H1 (cell line): ENCODE results near the gene GRK7. TPM values are rescaled to one million over a fixed set of nuclear protein-coding genes. Genes with fewer than 3 reads are reported as not detected.

Source experiments
- CTCF ChIA-PET: fragments of 300-600 bp; sonication (Branson Sonifier 250); formaldehyde crosslinking; loops from one replicate; lab custom pipeline; 2021; ENCODE audit not compliant: partially characterized antibody; lab: Charles Lee
- POLR2A ChIA-PET: fragments of 300-600 bp; sonication (Branson Sonifier 250); formaldehyde crosslinking; loops from one replicate; lab custom pipeline; 2021; ENCODE audit warnings: inconsistent platforms; ENCODE audit not compliant: partially characterized antibody; lab: Charles Lee
- DNase-seq, 2 experiments: peaks; one replicate each; pipeline versions ENCODE4 v3.0.0 to v3.0.0-alpha.2; 2010 to 2022; ENCODE audit warnings: low spot score in 2 of 2, low read depth in 1 of 2, mixed read lengths in 1 of 2
- FAIRE-seq: peaks from 2 replicates; lab custom pipeline; 2011; peaks lifted over from hg19 to GRCh38; lab: Jason Lieb, UNC
- H2AFZ ChIP-seq: 2 replicates; pipeline ENCODE4 v1.8.1; 2012; ENCODE audit warnings: low read length, inconsistent platforms
- H2AK5ac ChIP-seq: 2 replicates; pipeline ENCODE4 v1.6.1; 2013; ENCODE audit warnings: low read depth, low read length
- H2BK120ac ChIP-seq: replicated peaks from 2 replicates; pipeline ENCODE3; 2013; ENCODE audit warnings: low read depth, low read length, inconsistent platforms
- H2BK12ac ChIP-seq: 2 replicates; pipeline ENCODE4 v1.6.1; 2013; ENCODE audit warnings: low read depth, low read length
- H2BK15ac ChIP-seq: 2 replicates; pipeline ENCODE4 v1.6.1; 2013; ENCODE audit warnings: low read length
- H2BK20ac ChIP-seq: 2 replicates; pipeline ENCODE4 v1.6.1; 2013; ENCODE audit warnings: low read length
- H2BK5ac ChIP-seq: 2 replicates; pipeline ENCODE4 v1.6.1; 2013; ENCODE audit warnings: low read depth, low read length
- H3K14ac ChIP-seq: 2 replicates; pipeline ENCODE4 v1.6.1; 2013; ENCODE audit warnings: inconsistent platforms; ENCODE audit not compliant: insufficient read length
- H3K18ac ChIP-seq: 2 replicates; pipeline ENCODE4 v1.6.1; 2013; ENCODE audit warnings: low read length; ENCODE audit errors: extremely low read depth
- H3K23ac ChIP-seq: 2 replicates; pipeline ENCODE4 v1.6.1; 2013; ENCODE audit warnings: inconsistent platforms; ENCODE audit not compliant: insufficient read length
- H3K23me2 ChIP-seq: 2 replicates; pipeline ENCODE4 v1.6.1; 2013; ENCODE audit warnings: low read depth, low read length
- H3K27ac ChIP-seq: 2 replicates; pipeline ENCODE4 v1.6.1; 2011; ENCODE audit warnings: low read depth, low read length, inconsistent platforms
- H3K27me3 ChIP-seq, 4 experiments: replicated peaks in 1 of 4; 1 replicate in 1 of 4; 2 replicates in 3 of 4; pipeline versions ENCODE4 v1.6.1 to v1.8.1; 2011 to 2013; ENCODE audit warnings: low read length in 3 of 4, mild to moderate bottlenecking in 3 of 4, inconsistent platforms in 2 of 4, mixed read lengths in 2 of 4, moderate library complexity in 1 of 4; ENCODE audit not compliant: control insufficient read depth in 3 of 4, insufficient read depth in 3 of 4; ENCODE audit errors: extremely low read depth in 1 of 4
- H3K36me3 ChIP-seq, 4 experiments: 2 replicates each; pipeline versions ENCODE4 v1.6.1 to v1.8.1; 2011 to 2013; ENCODE audit warnings: mild to moderate bottlenecking in 4 of 4, low read length in 3 of 4, moderate library complexity in 2 of 4, control low read depth in 1 of 4, inconsistent platforms in 1 of 4; ENCODE audit not compliant: insufficient read depth in 4 of 4, control insufficient read depth in 2 of 4
- H3K4ac ChIP-seq: replicated peaks from 2 replicates; pipeline ENCODE3; 2013; ENCODE audit warnings: low read length, low read depth, mixed read lengths, inconsistent platforms; ENCODE audit not compliant: insufficient read length
- H3K4me1 ChIP-seq, 4 experiments: replicated peaks in 1 of 4; 1 replicate in 1 of 4; 2 replicates in 3 of 4; pipeline versions ENCODE4 v1.6.1 to v1.8.1; 2011 to 2013; ENCODE audit warnings: low read length in 3 of 4, inconsistent platforms in 2 of 4, mixed read lengths in 1 of 4; ENCODE audit not compliant: insufficient read depth in 4 of 4, control insufficient read depth in 3 of 4
- H3K4me2 ChIP-seq, 2 experiments: 2 replicates each; pipeline versions ENCODE4 v1.6.1 to v1.8.1; 2011 to 2013; ENCODE audit warnings: low read depth in 2 of 2, low read length in 2 of 2, control low read depth in 1 of 2, inconsistent platforms in 1 of 2, mild to moderate bottlenecking in 1 of 2; ENCODE audit not compliant: insufficient read depth in 1 of 2
- H3K4me3 ChIP-seq, 4 experiments: fragments of 200-600, 300-600 bp in 1 of 4; sonication (generic), shearing (Covaris generic), sonication (Bioruptor Twin) in 1 of 4; 2 replicates each; pipeline versions ENCODE4 v1.5.1 to v1.8.1; 2011 to 2016; ENCODE audit warnings: low read length in 4 of 4, low read depth in 3 of 4, control low read depth in 2 of 4, inconsistent platforms in 2 of 4, mild to moderate bottlenecking in 2 of 4, mixed read lengths in 1 of 4, moderate library complexity in 1 of 4; ENCODE audit not compliant: insufficient read depth in 2 of 4; ENCODE audit errors: extremely low read depth in 1 of 4
- H3K56ac ChIP-seq: replicated peaks from 2 replicates; pipeline ENCODE3; 2013; ENCODE audit warnings: low read depth, mild to moderate bottlenecking, mixed read lengths, low read length, inconsistent platforms; ENCODE audit not compliant: insufficient read length
- H3K79me1 ChIP-seq: 2 replicates; pipeline ENCODE4 v1.6.1; 2013; ENCODE audit warnings: low read depth, low read length, control low read depth
- H3K79me2 ChIP-seq, 2 experiments: 2 replicates each; pipeline versions ENCODE4 v1.6.1 to v1.8.1; 2012 to 2013; ENCODE audit warnings: low read length in 2 of 2, mild to moderate bottlenecking in 2 of 2, inconsistent platforms in 1 of 2; ENCODE audit not compliant: insufficient read depth in 2 of 2, control insufficient read depth in 1 of 2
- H3K9ac ChIP-seq, 4 experiments: replicated peaks in 1 of 4; 1 replicate in 1 of 4; 2 replicates in 3 of 4; pipeline versions ENCODE4 v1.6.1 to v1.8.1; 2011 to 2013; ENCODE audit warnings: low read depth in 3 of 4, low read length in 3 of 4, control low read depth in 2 of 4, mild to moderate bottlenecking in 2 of 4, moderate library complexity in 2 of 4, inconsistent platforms in 1 of 4; ENCODE audit errors: extremely low read depth in 1 of 4
- H3K9me3 ChIP-seq, 2 experiments: 2 replicates each; pipeline versions ENCODE4 v1.6.1 to v1.8.1; 2012 to 2013; ENCODE audit warnings: mild to moderate bottlenecking in 2 of 2, moderate library complexity in 2 of 2, control low read depth in 1 of 2, inconsistent platforms in 1 of 2, low read depth in 1 of 2, low read length in 1 of 2, mixed read lengths in 1 of 2; ENCODE audit not compliant: insufficient read depth in 2 of 2
- H4K20me1 ChIP-seq, 2 experiments: replicated peaks in 1 of 2; 2 replicates each; pipeline versions ENCODE3 to v1.8.1; 2011 to 2013; ENCODE audit warnings: inconsistent platforms in 2 of 2, low read length in 2 of 2, mild to moderate bottlenecking in 1 of 2; ENCODE audit not compliant: insufficient read depth in 2 of 2, control insufficient read depth in 1 of 2
- H4K5ac ChIP-seq: 2 replicates; pipeline ENCODE4 v1.6.1; 2013; ENCODE audit warnings: low read length, low read depth, mixed read lengths, inconsistent platforms; ENCODE audit not compliant: insufficient read length
- H4K8ac ChIP-seq: 2 replicates; pipeline ENCODE4 v1.8.0; 2013; ENCODE audit warnings: mild to moderate bottlenecking, moderate library complexity, low read length, inconsistent platforms; ENCODE audit not compliant: insufficient read depth; ENCODE audit errors: extremely low read depth
- H4K91ac ChIP-seq: replicated peaks from 2 replicates; pipeline ENCODE3; 2013; ENCODE audit warnings: low read length, mixed read lengths, inconsistent platforms; ENCODE audit not compliant: insufficient read length
- BRCA1 ChIP-seq: IDR thresholded peaks from 2 replicates; pipeline ENCODE4 v1.6.1; 2012; ENCODE audit warnings: low read depth, low read length, improper control_type of control experiment
- KDM1A ChIP-seq: fragments of 200-600, 300-600 bp; sonication (generic); IDR thresholded peaks from 2 replicates; pipeline ENCODE4 v1.7.1; 2016; ENCODE audit warnings: mild to moderate bottlenecking, low read length, borderline replicate concordance
- RBBP5 ChIP-seq: IDR thresholded peaks from 2 replicates; pipeline ENCODE4 v1.7.1; 2012; ENCODE audit warnings: low read depth, mild to moderate bottlenecking, inconsistent platforms, low read length, moderate library complexity, borderline replicate concordance
- SP2 ChIP-seq: IDR thresholded peaks from 2 replicates; pipeline ENCODE4 v1.6.1; 2012; ENCODE audit warnings: mild to moderate bottlenecking, low read length, inconsistent platforms
- WGBS, 2 experiments: shearing (Covaris generic) in 1 of 2; methylation state at CpG; one replicate each; pipeline versions ENCODE4 v1.1.6 to v1.1.7; 2013 to 2015; ENCODE audit warnings: low lambda C conversion rate in 2 of 2, mixed read lengths in 2 of 2, inconsistent platforms in 1 of 2, low coverage in 1 of 2, missing lambda C conversion rate in 1 of 2; ENCODE audit not compliant: insufficient replicate concordance in 2 of 2, insufficient coverage in 1 of 2, insufficient read length in 1 of 2; ENCODE audit errors: extremely low coverage in 1 of 2, missing lambda C conversion rate in 1 of 2; 5-methylcytosine and 5-hydroxymethylcytosine counted together
- polyA plus RNA-seq, 7 experiments: library from polyadenylated mRNA; depleted of rRNA in 3 of 7; stranded (reverse) in 5 of 7; unstranded in 2 of 7; fragments of >200 nt in 5 of 7; fragments of 200-250 nt in 2 of 7; gene quantifications; 1 replicate in 5 of 7; 2 replicates in 1 of 7; 4 replicates in 1 of 7; pipeline versions ENCODE4 v1.2.1 to v1.2.3, GENCODE V29; 2011 to 2013; ENCODE audit warnings: missing spikeins in 2 of 7, mixed read lengths in 2 of 7
- total RNA-seq: library from RNA; stranded (reverse); fragmentation: NEBNext Ultra II Directional; extraction: Animal tissue kit (Norgen Biotek cat#: 25700); gene quantifications from 2 replicates; pipeline ENCODE4 v1.2.1, GENCODE V29; 2021

The GRK7 gene
- total and polyA plus RNA-seq, 2 of the 8 experiments (the other 6 are each of a cell fraction or from before 2014, with no cell fraction given) = not detected

DNA sequence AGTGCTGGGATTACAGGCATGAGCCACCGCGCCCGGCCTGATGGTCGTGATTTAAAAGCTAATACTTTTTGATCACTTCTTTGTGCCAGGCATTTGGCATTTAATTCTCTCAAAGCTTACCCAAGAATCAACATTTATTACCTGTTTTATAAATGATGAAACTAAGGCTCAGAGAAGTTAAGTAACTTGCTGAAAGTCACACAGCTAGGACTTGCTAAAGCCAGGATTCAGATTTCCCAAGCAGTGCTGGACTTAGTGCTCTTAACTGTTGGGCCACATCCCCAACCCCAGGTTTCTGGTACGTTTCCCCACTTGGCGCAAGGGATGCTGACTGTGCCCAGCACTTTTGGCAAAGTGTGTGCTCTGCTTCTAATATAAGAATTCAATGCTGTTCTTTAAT, 10.5 kb downstream of the GRK7 start:
- H3K23me2 ChIP-seq = 0 out of 2 replicates have a peak, but pooled peaks cover 2% of the 10 kb centered on the region
- H3K27ac ChIP-seq = no peak overlapping the region
- no peaks in the 10 kb centered on the region for H3K9me3 ChIP-seq
- DNase-seq = no peak
- POLR2A ChIA-PET = interaction anchor here (1.4 kb wide), 1 partner anchor 11 kb away, joined by 3 read pairs; the partner anchor contains the start of gene GRK7
- H2BK20ac ChIP-seq = no peak overlapping the region
- no peaks in the 10 kb centered on the region for H3K4me1 ChIP-seq
- H3K79me2 ChIP-seq = no peaks in the 10 kb centered on the region
- H2BK15ac ChIP-seq = no peak overlapping the region
- no peak for TF ChIP-seq SP2
- TF ChIP-seq KDM1A = peak; percentile 49; the same call in 1 of the 2 replicates
- no peak for TF ChIP-seq RBBP5
- TF ChIP-seq BRCA1 = no peak
- WGBS, 2 experiments = 92% methylated on average over 6 of the region's 6 CpGs; no CpG with 5 or more reads in 1 of the 2 experiments
- no peak overlapping the region for H2BK5ac ChIP-seq
- no peak overlapping the region for H3K9ac ChIP-seq
- H2AK5ac ChIP-seq = no peak overlapping the region
- no peaks in the 10 kb centered on the region for H3K27me3 ChIP-seq
- no peak overlapping the region for H3K4me3 ChIP-seq
- no peak overlapping the region for H3K4ac ChIP-seq
- peaks cover 0 to 2% of the 10 kb centered on the region in 2 experiments for H4K20me1 ChIP-seq
- H4K91ac ChIP-seq = no peak overlapping the region
- CTCF ChIA-PET = interaction anchor here (0.5 to 3.3 kb wide), 3 partner anchors 9 to 12 kb away, joined by 3 to 11 read pairs (median 3); no protein-coding TSS in a partner anchor
- H3K36me3 ChIP-seq = no peaks in the 10 kb centered on the region
- no peak overlapping the region for H2AFZ ChIP-seq
- H3K18ac ChIP-seq = no peak overlapping the region
- H3K23ac ChIP-seq = no peak overlapping the region
- no peaks in the 10 kb centered on the region for H3K79me1 ChIP-seq
- H3K14ac ChIP-seq = no peak overlapping the region
- H3K4me2 ChIP-seq = no peak overlapping the region
- H2BK12ac ChIP-seq = no peak overlapping the region
- no peak overlapping the region for H3K56ac ChIP-seq
- H4K5ac ChIP-seq = no peak overlapping the region
- FAIRE-seq = no peak
- no peak overlapping the region for H2BK120ac ChIP-seq
- H4K8ac ChIP-seq = no peak overlapping the region
